Mucosa of rectum (tissue), 2 donors: ENCODE results near the gene CERS4.

Source experiments
- H3K27ac ChIP-seq, 2 donors: one replicate each; pipeline ENCODE4 v1.7.0; 2013; ENCODE audit warnings: inconsistent platforms in 2 of 2, low read depth in 2 of 2, low read length in 2 of 2
- H3K27me3 ChIP-seq, 2 donors: one replicate each; pipeline ENCODE4 v1.7.0; 2013; ENCODE audit warnings: low read length in 2 of 2; ENCODE audit not compliant: control insufficient read depth in 2 of 2, insufficient read depth in 2 of 2
- H3K36me3 ChIP-seq, 2 donors: one replicate each; pipeline ENCODE4 v1.7.0; 2013; ENCODE audit warnings: low read length in 2 of 2; ENCODE audit not compliant: control insufficient read depth in 2 of 2, insufficient read depth in 2 of 2
- H3K4me1 ChIP-seq, 2 donors: one replicate each; pipeline ENCODE4 v1.7.0; 2013; ENCODE audit warnings: low read length in 2 of 2, mild to moderate bottlenecking in 1 of 2; ENCODE audit not compliant: control insufficient read depth in 2 of 2, insufficient read depth in 2 of 2
- H3K4me3 ChIP-seq, 2 donors: one replicate each; pipeline ENCODE4 v1.7.0; 2013; ENCODE audit warnings: low read length in 2 of 2
- H3K9ac ChIP-seq, 2 donors: one replicate each; pipeline ENCODE4 v1.7.0; 2013; ENCODE audit warnings: low read length in 2 of 2, low read depth in 1 of 2, mild to moderate bottlenecking in 1 of 2
- H3K9me3 ChIP-seq, 2 donors: one replicate each; pipeline ENCODE4 v1.7.0; 2013; ENCODE audit warnings: low read length in 2 of 2; ENCODE audit not compliant: control insufficient read depth in 2 of 2
- donor health status: healthy.
- donor health status: Normal muscosa, but diverticular disease.

The CERS4 gene

GRCh38 chr19:8306235-8307054 lies 97.3 kb downstream of the CERS4 start:
- peak overlapping the region; percentile 1 to 44 for H3K9ac ChIP-seq
- no peaks in the 10 kb centered on the region for H3K27me3 ChIP-seq
- H3K9me3 ChIP-seq: no peaks in the 10 kb centered on the region
- H3K4me3 ChIP-seq: peak overlapping the region; percentile 26 to 79
- H3K36me3 ChIP-seq: peaks cover 8 to 16% of the 10 kb centered on the region in 2 donors
- peak overlapping the region; percentile 56 to 61 for H3K27ac ChIP-seq
- H3K4me1 ChIP-seq: peaks cover 29 to 30% of the 10 kb centered on the region in 2 donors

GRCh38 chr19:8307400-8307964 lies 98.3 kb downstream of the CERS4 start:
- peak overlapping the region; percentile 66 to 79 for H3K4me3 ChIP-seq
- no peaks in the 10 kb centered on the region for H3K9me3 ChIP-seq
- H3K27me3 ChIP-seq: no peaks in the 10 kb centered on the region
- peak overlapping the region; percentile 56 to 62 for H3K9ac ChIP-seq
- peak overlapping the region; percentile 4 to 67 for H3K27ac ChIP-seq
- peaks cover 8 to 21% of the 10 kb centered on the region in 2 donors for H3K36me3 ChIP-seq
- H3K4me1 ChIP-seq: peaks cover 29 to 33% of the 10 kb centered on the region in 2 donors

GRCh38 chr19:8307965-8308866 lies 99.0 kb downstream of the CERS4 start, which contains the start of gene CD320:
CD320 (minus strand) TSS chr19:8308358; CDS start chr19:8308290, 68 bp downstream.
- Histone ChIP-seq H3K9me3 (no peaks in the 10 kb centered on the region), H3K27me3 (no peaks in the 10 kb centered on the region), H3K9ac (peak within 1 kb of the TSS; percentile 56 to 62), H3K4me3 (peak within 1 kb of the TSS; percentile 66 to 79), H3K4me1 (peaks cover 29 to 33% of the 10 kb centered on the region in 2 donors), H3K27ac (peak within 1 kb of the TSS; percentile 57 to 67), H3K36me3 (peaks cover 8 to 21% of the 10 kb centered on the region in 2 donors)

- no peaks in the 10 kb centered on the region for H3K27me3 ChIP-seq
- H3K36me3 ChIP-seq: peaks cover 8 to 24% of the 10 kb centered on the region in 2 donors
- H3K27ac ChIP-seq: peak overlapping the region in 1 of 2 donors; percentile 57
- H3K9me3 ChIP-seq: no peaks in the 10 kb centered on the region
- peak overlapping the region; percentile 66 to 79 for H3K4me3 ChIP-seq
- H3K9ac ChIP-seq: peak overlapping the region in 1 of 2 donors; percentile 62
- peaks cover 29 to 33% of the 10 kb centered on the region in 2 donors for H3K4me1 ChIP-seq
These were observed 99.7 kb downstream of the CERS4 start for GRCh38 chr19:8308891-8309291.

- no peaks in the 10 kb centered on the region for H3K9me3 ChIP-seq
- H3K9ac ChIP-seq: no peak overlapping the region
- H3K27ac ChIP-seq: no peak overlapping the region
- H3K27me3 ChIP-seq: no peaks in the 10 kb centered on the region
- peaks cover 29 to 33% of the 10 kb centered on the region in 2 donors for H3K4me1 ChIP-seq
- H3K4me3 ChIP-seq: no peak overlapping the region
- peaks cover 8 to 38% of the 10 kb centered on the region in 2 donors for H3K36me3 ChIP-seq
These were observed 101.3 kb downstream of the CERS4 start for GRCh38 chr19:8310342-8311055.

GRCh38 chr19:8311461-8312260 lies 102.5 kb downstream of the CERS4 start:
- H3K4me3 ChIP-seq: no peak overlapping the region
- no peaks in the 10 kb centered on the region for H3K9me3 ChIP-seq
- H3K9ac ChIP-seq: no peak overlapping the region
- H3K36me3 ChIP-seq: peaks cover 12 to 44% of the 10 kb centered on the region in 2 donors
- H3K4me1 ChIP-seq: peaks cover 21 to 25% of the 10 kb centered on the region in 2 donors
- H3K27ac ChIP-seq: peak overlapping the region in 1 of 2 donors; percentile 23
- H3K27me3 ChIP-seq: no peaks in the 10 kb centered on the region
